Measurements from ENCODE around the gene NUFIP1.

The NUFIP1 gene

GRCh38 chr13:44905556-44905955 is 83.7 kb downstream of the NUFIP1 start:
- Histone ChIP-seq H4K8ac (ENCODE audit: low read depth, low read length) (no peak overlapping the region), H3K27ac (replicated peaks; ENCODE audit: low read length) (no peak overlapping the region), H3K4me1 (ENCODE audit: control insufficient read depth in 2 of 2, insufficient read depth in 1 of 2, low read depth in 1 of 2, low read length in 2 of 2) (peaks cover 26 to 54% of the 10 kb centered on the region in 2 donors), H2BK120ac (ENCODE audit: low read depth, low read length) (no peak overlapping the region), H2BK15ac (ENCODE audit: low read length) (no peak overlapping the region), H3K4me3 (ENCODE audit: low read length in 2 of 2) (no peak overlapping the region), H3K18ac (ENCODE audit: low read length) (no peak overlapping the region), H2BK12ac (ENCODE audit: low read length) (no peak overlapping the region), H3K79me1 (ENCODE audit: low read depth, low read length) (no peaks in the 10 kb centered on the region), H3K4me2 (ENCODE audit: insufficient read depth, low read length, poor library complexity, severe bottlenecking) (no peak overlapping the region), H4K91ac (ENCODE audit: low read depth, low read length, poor library complexity) (no peak overlapping the region), H3K27me3 (ENCODE audit: control insufficient read depth in 3 of 3, insufficient read depth in 3 of 3, low read depth in 1 of 3, low read length in 3 of 3) (no peaks in the 10 kb centered on the region), H3K9ac (ENCODE audit: low read depth, low read length, poor library complexity) (no peak overlapping the region), H3K36me3 (replicated peaks in 1 of 2; ENCODE audit: control insufficient read depth in 2 of 2, insufficient read depth in 2 of 2, low read length in 2 of 2) (no peaks in the 10 kb centered on the region), H3K4ac (ENCODE audit: low read length) (no peak overlapping the region), H2AFZ (ENCODE audit: low read length) (no peak overlapping the region), H3K14ac (ENCODE audit: low read length) (no peak overlapping the region), H3K23ac (ENCODE audit: low read depth, low read length, poor library complexity) (no peak overlapping the region), H2BK5ac (ENCODE audit: low read length) (no peak overlapping the region), H2AK5ac (ENCODE audit: low read depth, low read length) (no peak overlapping the region), H3K9me3 (replicated peaks in 1 of 2; ENCODE audit: control insufficient read depth in 2 of 2, insufficient read depth in 1 of 2, low read depth in 1 of 2, low read length in 2 of 2) (no peaks in the 10 kb centered on the region)
- WGBS, 2 donors (ENCODE audit: extremely low coverage in 2 of 2, insufficient read length in 2 of 2, insufficient replicate concordance in 1 of 2) = no CpG with 5 or more reads among the region's 5 CpGs
- no peak for DNase-seq (ENCODE audit: low spot score)

GRCh38 chr13:44904967-44905366 is 84.3 kb downstream of the NUFIP1 start:
- H3K14ac ChIP-seq (ENCODE audit: low read length) = no peak overlapping the region
- H3K18ac ChIP-seq (ENCODE audit: low read length) = no peak overlapping the region
- H3K27ac ChIP-seq (replicated peaks; ENCODE audit: low read length) = no peak overlapping the region
- no peaks in the 10 kb centered on the region for H3K36me3 ChIP-seq (replicated peaks in 1 of 2; ENCODE audit: control insufficient read depth in 2 of 2, insufficient read depth in 2 of 2, low read length in 2 of 2)
- H3K4me3 ChIP-seq (ENCODE audit: low read length in 2 of 2) = no peak overlapping the region
- H2BK12ac ChIP-seq (ENCODE audit: low read length) = no peak overlapping the region
- H2BK120ac ChIP-seq (ENCODE audit: low read depth, low read length) = no peak overlapping the region
- no peak overlapping the region for H4K91ac ChIP-seq (ENCODE audit: low read depth, low read length, poor library complexity)
- H3K4ac ChIP-seq (ENCODE audit: low read length) = no peak overlapping the region
- no peaks in the 10 kb centered on the region for H3K9me3 ChIP-seq (replicated peaks in 1 of 2; ENCODE audit: control insufficient read depth in 2 of 2, insufficient read depth in 1 of 2, low read depth in 1 of 2, low read length in 2 of 2)
- H2AK5ac ChIP-seq (ENCODE audit: low read depth, low read length) = no peak overlapping the region
- no peak overlapping the region for H3K9ac ChIP-seq (ENCODE audit: low read depth, low read length, poor library complexity)
- no peak overlapping the region for H2BK5ac ChIP-seq (ENCODE audit: low read length)
- no peak overlapping the region for H3K4me2 ChIP-seq (ENCODE audit: insufficient read depth, low read length, poor library complexity, severe bottlenecking)
- no peaks in the 10 kb centered on the region for H3K27me3 ChIP-seq (ENCODE audit: control insufficient read depth in 3 of 3, insufficient read depth in 3 of 3, low read depth in 1 of 3, low read length in 3 of 3)
- no CpG with 5 or more reads among the region's 5 CpGs for WGBS, 2 donors (ENCODE audit: extremely low coverage in 2 of 2, insufficient read length in 2 of 2, insufficient replicate concordance in 1 of 2)
- peaks cover 26 to 54% of the 10 kb centered on the region in 2 donors for H3K4me1 ChIP-seq (ENCODE audit: control insufficient read depth in 2 of 2, insufficient read depth in 1 of 2, low read depth in 1 of 2, low read length in 2 of 2)
- H2BK15ac ChIP-seq (ENCODE audit: low read length) = no peak overlapping the region
- peak overlapping the region; percentile 6 for H2AFZ ChIP-seq (ENCODE audit: low read length)
- H3K23ac ChIP-seq (ENCODE audit: low read depth, low read length, poor library complexity) = no peak overlapping the region
- no peaks in the 10 kb centered on the region for H3K79me1 ChIP-seq (ENCODE audit: low read depth, low read length)
- H4K8ac ChIP-seq (ENCODE audit: low read depth, low read length) = no peak overlapping the region
- DNase-seq (ENCODE audit: low spot score) = no peak

DNA sequence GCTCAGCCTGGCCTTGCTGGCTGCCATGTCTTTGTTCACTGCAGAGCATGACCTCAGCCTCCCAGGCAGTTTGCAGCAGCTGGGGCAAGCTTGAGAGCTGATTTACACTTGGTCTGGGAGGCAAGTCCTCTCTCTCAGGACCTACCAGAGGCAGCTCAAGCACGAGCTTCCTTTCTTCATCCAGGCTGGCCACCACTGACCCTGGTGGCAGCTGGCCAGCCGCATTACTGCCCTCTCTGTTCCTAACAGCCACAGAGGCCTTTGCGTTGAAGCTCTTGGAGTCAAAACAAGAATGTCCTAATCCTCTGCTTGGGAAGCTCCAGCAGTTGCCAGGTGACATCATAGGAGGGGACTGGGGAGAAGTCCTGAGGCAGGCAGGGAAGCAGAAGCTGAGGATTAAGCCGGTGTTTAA is 85.7 kb downstream of the NUFIP1 start:
- no peak overlapping the region for H2BK15ac ChIP-seq (ENCODE audit: low read length)
- peak overlapping the region; percentile 77 for H4K8ac ChIP-seq (ENCODE audit: low read depth, low read length)
- no peaks in the 10 kb centered on the region for H3K9me3 ChIP-seq (replicated peaks in 1 of 2; ENCODE audit: control insufficient read depth in 2 of 2, insufficient read depth in 1 of 2, low read depth in 1 of 2, low read length in 2 of 2)
- H2BK12ac ChIP-seq (ENCODE audit: low read length) = no peak overlapping the region
- no peaks in the 10 kb centered on the region for H3K79me1 ChIP-seq (ENCODE audit: low read depth, low read length)
- H3K4me2 ChIP-seq (ENCODE audit: insufficient read depth, low read length, poor library complexity, severe bottlenecking) = no peak overlapping the region
- no peak overlapping the region for H3K14ac ChIP-seq (ENCODE audit: low read length)
- H3K4me1 ChIP-seq (ENCODE audit: control insufficient read depth in 2 of 2, insufficient read depth in 1 of 2, low read depth in 1 of 2, low read length in 2 of 2) = peaks cover 26 to 54% of the 10 kb centered on the region in 2 donors
- WGBS, 2 donors (ENCODE audit: extremely low coverage in 2 of 2, insufficient read length in 2 of 2, insufficient replicate concordance in 1 of 2) = no CpG with 5 or more reads among the region's 4 CpGs
- H3K4me3 ChIP-seq (ENCODE audit: low read length in 2 of 2) = no peak overlapping the region
- no peaks in the 10 kb centered on the region for H3K27me3 ChIP-seq (ENCODE audit: control insufficient read depth in 3 of 3, insufficient read depth in 3 of 3, low read depth in 1 of 3, low read length in 3 of 3)
- no peaks in the 10 kb centered on the region for H3K36me3 ChIP-seq (replicated peaks in 1 of 2; ENCODE audit: control insufficient read depth in 2 of 2, insufficient read depth in 2 of 2, low read length in 2 of 2)
- H3K18ac ChIP-seq (ENCODE audit: low read length) = peak overlapping the region; percentile 44
- peak overlapping the region; percentile 22 for H3K27ac ChIP-seq (replicated peaks; ENCODE audit: low read length)
- H2BK120ac ChIP-seq (ENCODE audit: low read depth, low read length) = peak overlapping the region; percentile 62
- no peak overlapping the region for H3K23ac ChIP-seq (ENCODE audit: low read depth, low read length, poor library complexity)
- DNase-seq (ENCODE audit: low spot score) = no peak
- peak overlapping the region; percentile 67 for H2AFZ ChIP-seq (ENCODE audit: low read length)
- H3K9ac ChIP-seq (ENCODE audit: low read depth, low read length, poor library complexity) = no peak overlapping the region
- H3K4ac ChIP-seq (ENCODE audit: low read length) = no peak overlapping the region
- no peak overlapping the region for H2BK5ac ChIP-seq (ENCODE audit: low read length)
- H2AK5ac ChIP-seq (ENCODE audit: low read depth, low read length) = no peak overlapping the region
- peak overlapping the region; percentile 6 for H4K91ac ChIP-seq (ENCODE audit: low read depth, low read length, poor library complexity)

GRCh38 chr13:44902738-44903137 is 86.5 kb downstream of the NUFIP1 start:
- H2BK120ac ChIP-seq (ENCODE audit: low read depth, low read length) = no peak overlapping the region
- no peak overlapping the region for H3K18ac ChIP-seq (ENCODE audit: low read length)
- no peaks in the 10 kb centered on the region for H3K36me3 ChIP-seq (replicated peaks in 1 of 2; ENCODE audit: control insufficient read depth in 2 of 2, insufficient read depth in 2 of 2, low read length in 2 of 2)
- H3K9ac ChIP-seq (ENCODE audit: low read depth, low read length, poor library complexity) = no peak overlapping the region
- no peaks in the 10 kb centered on the region for H3K79me1 ChIP-seq (ENCODE audit: low read depth, low read length)
- peaks cover 26 to 54% of the 10 kb centered on the region in 2 donors for H3K4me1 ChIP-seq (ENCODE audit: control insufficient read depth in 2 of 2, insufficient read depth in 1 of 2, low read depth in 1 of 2, low read length in 2 of 2)
- no peak for DNase-seq (ENCODE audit: low spot score)
- H2BK5ac ChIP-seq (ENCODE audit: low read length) = no peak overlapping the region
- H2AK5ac ChIP-seq (ENCODE audit: low read depth, low read length) = no peak overlapping the region
- no peak overlapping the region for H2BK12ac ChIP-seq (ENCODE audit: low read length)
- H3K23ac ChIP-seq (ENCODE audit: low read depth, low read length, poor library complexity) = no peak overlapping the region
- H4K8ac ChIP-seq (ENCODE audit: low read depth, low read length) = no peak overlapping the region
- peak overlapping the region; percentile 67 for H2AFZ ChIP-seq (ENCODE audit: low read length)
- H3K27ac ChIP-seq (replicated peaks; ENCODE audit: low read length) = no peak overlapping the region
- no peak overlapping the region for H3K4ac ChIP-seq (ENCODE audit: low read length)
- no peak overlapping the region for H3K14ac ChIP-seq (ENCODE audit: low read length)
- no peak overlapping the region for H4K91ac ChIP-seq (ENCODE audit: low read depth, low read length, poor library complexity)
- no peaks in the 10 kb centered on the region for H3K9me3 ChIP-seq (replicated peaks in 1 of 2; ENCODE audit: control insufficient read depth in 2 of 2, insufficient read depth in 1 of 2, low read depth in 1 of 2, low read length in 2 of 2)
- no CpG with 5 or more reads among the region's 6 CpGs for WGBS, 2 donors (ENCODE audit: extremely low coverage in 2 of 2, insufficient read length in 2 of 2, insufficient replicate concordance in 1 of 2)
- H2BK15ac ChIP-seq (ENCODE audit: low read length) = no peak overlapping the region
- H3K4me2 ChIP-seq (ENCODE audit: insufficient read depth, low read length, poor library complexity, severe bottlenecking) = no peak overlapping the region
- H3K4me3 ChIP-seq (ENCODE audit: low read length in 2 of 2) = no peak overlapping the region
- H3K27me3 ChIP-seq (ENCODE audit: control insufficient read depth in 3 of 3, insufficient read depth in 3 of 3, low read depth in 1 of 3, low read length in 3 of 3) = no peaks in the 10 kb centered on the region
